Left lung (tissue), 10 donors: Measurements from ENCODE around the gene CTSW. TPM values are rescaled to one million over a fixed set of nuclear protein-coding genes. Genes with fewer than 3 reads are reported as not detected.

ENCODE experiments used
- ATAC-seq: fragments of 200-7000 bp; cut with Tn5 transposase; one replicate; pipeline ENCODE4 v1.9.1; 2020; ENCODE audit warnings: moderate library complexity
- DNase-seq, 4 donors: peaks; one replicate each; pipeline ENCODE4 v3.0.0-alpha.2; 2013 to 2020
- H3K27ac ChIP-seq, 2 donors: fragments of 200-600 bp; sonication (generic) in 1 of 2; one replicate each; pipeline versions ENCODE4 v1.5.0 to v1.8.0; 2020 to 2021
- H3K27me3 ChIP-seq, 2 donors: fragments of 200-600 bp; sonication (generic) in 1 of 2; one replicate each; pipeline versions ENCODE4 v1.5.0 to v1.8.0; 2020 to 2021
- H3K36me3 ChIP-seq, 2 donors: fragments of 200-600 bp; sonication (generic) in 1 of 2; one replicate each; pipeline versions ENCODE4 v1.5.0 to v1.8.0; 2020 to 2021
- H3K4me1 ChIP-seq, 2 donors: fragments of 200-600 bp; one replicate each; pipeline ENCODE4 v1.8.0; 2021
- H3K4me3 ChIP-seq, 2 donors: fragments of 200-600 bp; sonication (generic) in 1 of 2; one replicate each; pipeline versions ENCODE4 v1.5.0 to v1.8.0; 2020 to 2021; ENCODE audit warnings: mild to moderate bottlenecking in 1 of 2
- H3K9me3 ChIP-seq, 2 donors: fragments of 200-600 bp; sonication (generic) in 1 of 2; one replicate each; pipeline versions ENCODE4 v1.5.0 to v1.8.0; 2020 to 2021
- CTCF ChIP-seq, 2 donors: fragments of 200-600 bp; sonication (generic) in 1 of 2; IDR thresholded peaks; one replicate each; pipeline versions ENCODE4 v1.5.0 to v1.8.0; 2021; ENCODE audit warnings: antibody characterized with exemption in 2 of 2
- intact Hi-C, 2 donors: fragments of 100-400 bp; cut with DNase I; formaldehyde crosslinking; loops; one replicate each; pipeline versions ENCODE4 v1.11.2 to v1.14.2; 2022
- polyA plus RNA-seq, 6 donors: library from polyadenylated mRNA; unstranded; fragments of 120-200 nt; gene quantifications; one replicate each; pipeline ENCODE4 v1.2.1, GENCODE V29; 2013; ENCODE audit not compliant: insufficient read length in 6 of 6
- total RNA-seq, 2 donors: library from RNA; stranded (reverse); fragmentation: NEBNext Ultra II Directional; extraction: Animal tissue kit (Norgen Biotek cat#: 25700); gene quantifications; one replicate each; pipeline ENCODE4 v1.2.1, GENCODE V29; 2021
- donor health status: DM: no; HTN: yes; CAD: no.
- donor health status: DM: no; HTN: no; CAD: no.

CTSW gene
- total and polyA plus RNA-seq, 8 donors, result 2.7 to 9.1 (median 5.9) TPM

- peak in 1 of 4 donors; percentile 65 for DNase-seq
- intact Hi-C loops, result no loop called here
- Histone ChIP-seq H3K4me1 (peaks cover 10 to 50% of the 10 kb centered on the region in 2 donors), H3K27ac (peak overlapping the region in 1 of 2 donors; percentile 99), H3K36me3 (peaks cover 0 to 51% of the 10 kb centered on the region in 2 donors), H3K9me3 (no peaks in the 10 kb centered on the region), H3K4me3 (peak overlapping the region; percentile 78 to 96), H3K27me3 (no peaks in the 10 kb centered on the region)
- ATAC-seq, result no peak
- TF ChIP-seq CTCF (IDR thresholded peaks at IDR 0.05), result no peak
Observed at GRCh38 chr11:65861533-65862183, 18.0 kb upstream of the CTSW start.

- Histone ChIP-seq H3K27me3 (no peaks in the 10 kb centered on the region), H3K27ac (no peak overlapping the region), H3K9me3 (no peaks in the 10 kb centered on the region), H3K36me3 (peaks cover 0 to 57% of the 10 kb centered on the region in 2 donors), H3K4me3 (no peak overlapping the region), H3K4me1 (peaks cover 10 to 53% of the 10 kb centered on the region in 2 donors)
- ATAC-seq (no peak), DNase-seq (peak in 1 of 4 donors; percentile 39)
- no peak for TF ChIP-seq CTCF (IDR thresholded peaks at IDR 0.05)
- intact Hi-C loops, result no loop called here
Observed at GRCh38 chr11:65862191-65862735, 17.4 kb upstream of the CTSW start.

- intact Hi-C loops, result no loop called here
- Histone ChIP-seq H3K4me3 (no peak overlapping the region), H3K36me3 (peaks cover 0 to 66% of the 10 kb centered on the region in 2 donors), H3K27ac (no peak overlapping the region), H3K27me3 (no peaks in the 10 kb centered on the region), H3K9me3 (no peaks in the 10 kb centered on the region), H3K4me1 (peaks cover 10 to 61% of the 10 kb centered on the region in 2 donors)
- no peak for TF ChIP-seq CTCF (IDR thresholded peaks at IDR 0.05)
- DNase-seq (peak in 1 of 4 donors; percentile 59), ATAC-seq (no peak)
Observed at GRCh38 chr11:65862941-65863888, 16.4 kb upstream of the CTSW start.

GRCh38 chr11:65863889-65864705 is 15.5 kb upstream of the CTSW start:
- intact Hi-C loops, result no loop called here
- no peak for ATAC-seq
- Histone ChIP-seq H3K27me3 (no peaks in the 10 kb centered on the region), H3K9me3 (no peaks in the 10 kb centered on the region), H3K27ac (no peak overlapping the region), H3K4me1 (peaks cover 10 to 53% of the 10 kb centered on the region in 2 donors), H3K36me3 (peaks cover 0 to 71% of the 10 kb centered on the region in 2 donors), H3K4me3 (no peak overlapping the region)
- peak in 1 of 4 donors; percentile 37 for DNase-seq
- TF ChIP-seq CTCF (IDR thresholded peaks at IDR 0.05), result no peak
